Urinary bladder (tissue), 4 donors: ENCODE measurements around the gene SLC9A2. TPM values are rescaled to one million over a fixed set of nuclear protein-coding genes. Genes with fewer than 3 reads are reported as not detected.

ENCODE experiments used
- DNase-seq: peaks from one replicate; pipeline ENCODE4 v3.0.0-alpha.2; 2015; ENCODE audit errors: extremely low spot score
- H3K27ac ChIP-seq: one replicate; pipeline ENCODE4 v1.5.1; 2013; ENCODE audit warnings: low read depth, mild to moderate bottlenecking, moderate library complexity
- H3K36me3 ChIP-seq: one replicate; pipeline ENCODE4 v1.6.1; 2013; ENCODE audit warnings: mild to moderate bottlenecking, moderate library complexity; ENCODE audit not compliant: insufficient read depth
- H3K4me1 ChIP-seq: one replicate; pipeline ENCODE4 v1.6.1; 2013; ENCODE audit warnings: mild to moderate bottlenecking, moderate library complexity; ENCODE audit not compliant: insufficient read depth
- H3K4me3 ChIP-seq: one replicate; pipeline ENCODE4 v1.5.1; 2013; ENCODE audit warnings: low read depth, low read length
- WGBS: extraction: QIAGEN DNeasy Blood & Tissue Kit; methylation state at CpG from one replicate; pipeline ENCODE4 v1.1.7; 2013; 5-methylcytosine and 5-hydroxymethylcytosine counted together
- polyA plus RNA-seq: library from polyadenylated mRNA; stranded (reverse); fragments of 200-250 nt; gene quantifications from one replicate; pipeline ENCODE4 v1.2.3, GENCODE V29; 2013
- total RNA-seq: library from RNA; depleted of rRNA; stranded (reverse); fragments of >200 nt; gene quantifications from one replicate; pipeline ENCODE4 v1.2.3, GENCODE V29; 2014
- donor health status: healthy with polysubstance abuse.
- donor health status: healthy.

Gene SLC9A2
- total and polyA plus RNA-seq, 2 donors, result 0.27 to 4.2 TPM

- DNase-seq, result no peak
- Histone ChIP-seq H3K4me3 (no peak overlapping the region), H3K4me1 (no peaks in the 10 kb centered on the region), H3K27ac (no peak overlapping the region), H3K36me3 (no peaks in the 10 kb centered on the region)
- WGBS, result 82% methylated on average over 7 of the region's 7 CpGs
Observed at GRCh38 chr2:102635317-102635716, 16.0 kb downstream of the SLC9A2 start.

GRCh38 chr2:102636283-102636907 is 17.0 kb downstream of the SLC9A2 start:
- no peak for DNase-seq
- Histone ChIP-seq H3K36me3 (no peaks in the 10 kb centered on the region), H3K4me3 (no peak overlapping the region), H3K27ac (no peak overlapping the region), H3K4me1 (no peaks in the 10 kb centered on the region)
- WGBS, result 68% methylated on average over 5 of the region's 5 CpGs

- no peaks in the 10 kb centered on the region for H3K4me1 ChIP-seq
- H3K4me3 ChIP-seq, result no peak overlapping the region
- 62% methylated on average over 4 of the region's 4 CpGs for WGBS
- no peaks in the 10 kb centered on the region for H3K36me3 ChIP-seq
- DNase-seq, result no peak
- H3K27ac ChIP-seq, result no peak overlapping the region
Observed at GRCh38 chr2:102637358-102637757, 18.0 kb downstream of the SLC9A2 start.

GRCh38 chr2:102639429-102639828 is 20.1 kb downstream of the SLC9A2 start:
- Histone ChIP-seq H3K27ac (no peak overlapping the region), H3K36me3 (no peaks in the 10 kb centered on the region), H3K4me3 (no peak overlapping the region), H3K4me1 (no peaks in the 10 kb centered on the region)
- WGBS, result 81% methylated on average over 2 of the region's 2 CpGs
- DNase-seq, result no peak

GRCh38 chr2:102652126-102652525 is 32.8 kb downstream of the SLC9A2 start:
- H3K27ac ChIP-seq, result no peak overlapping the region
- no peak for DNase-seq
- no peak overlapping the region for H3K4me3 ChIP-seq
- 68% methylated on average over 2 of the region's 2 CpGs for WGBS
- H3K4me1 ChIP-seq, result no peaks in the 10 kb centered on the region
- H3K36me3 ChIP-seq, result no peaks in the 10 kb centered on the region

- H3K36me3 ChIP-seq, result no peaks in the 10 kb centered on the region
- H3K27ac ChIP-seq, result no peak overlapping the region
- 85% methylated on average over 7 of the region's 7 CpGs for WGBS
- no peak overlapping the region for H3K4me3 ChIP-seq
- no peaks in the 10 kb centered on the region for H3K4me1 ChIP-seq
- DNase-seq, result no peak
Observed at GRCh38 chr2:102657770-102658169, 38.4 kb downstream of the SLC9A2 start.

- H3K4me1 ChIP-seq, result no peaks in the 10 kb centered on the region
- WGBS, result 56% methylated on average over 2 of the region's 2 CpGs
- no peaks in the 10 kb centered on the region for H3K36me3 ChIP-seq
- no peak for DNase-seq
- no peak overlapping the region for H3K4me3 ChIP-seq
- no peak overlapping the region for H3K27ac ChIP-seq
Observed at GRCh38 chr2:102660070-102660469, 40.7 kb downstream of the SLC9A2 start.

GRCh38 chr2:102660574-102660973 is 41.2 kb downstream of the SLC9A2 start:
- Histone ChIP-seq H3K4me3 (no peak overlapping the region), H3K27ac (no peak overlapping the region), H3K4me1 (no peaks in the 10 kb centered on the region), H3K36me3 (no peaks in the 10 kb centered on the region)
- WGBS, result 88% methylated on average over 6 of the region's 6 CpGs
- DNase-seq, result no peak

- 58% methylated on average over 5 of the region's 5 CpGs for WGBS
- no peaks in the 10 kb centered on the region for H3K4me1 ChIP-seq
- DNase-seq, result peak; percentile 1
- H3K27ac ChIP-seq, result no peak overlapping the region
- H3K36me3 ChIP-seq, result no peaks in the 10 kb centered on the region
- no peak overlapping the region for H3K4me3 ChIP-seq
Observed at GRCh38 chr2:102661846-102662245, 42.5 kb downstream of the SLC9A2 start.

- WGBS, result 64% methylated on average over 5 of the region's 5 CpGs
Observed at GRCh38 chr2:102662833-102663232, 43.5 kb downstream of the SLC9A2 start.

GRCh38 chr2:102663381-102663780 is 44.0 kb downstream of the SLC9A2 start:
- Histone ChIP-seq H3K36me3 (no peaks in the 10 kb centered on the region), H3K27ac (no peak overlapping the region), H3K4me1 (no peaks in the 10 kb centered on the region), H3K4me3 (no peak overlapping the region)
- WGBS, result 41% methylated on average over 3 of the region's 3 CpGs
- no peak for DNase-seq

More at GRCh38 chr2:102662833-102663232, 43.5 kb downstream of the SLC9A2 start:
- H3K4me3 ChIP-seq, result no peak overlapping the region
- DNase-seq, result no peak
- H3K36me3 ChIP-seq, result no peaks in the 10 kb centered on the region
- H3K4me1 ChIP-seq, result no peaks in the 10 kb centered on the region
- no peak overlapping the region for H3K27ac ChIP-seq

GRCh38 chr2:102664471-102664909 is 45.1 kb downstream of the SLC9A2 start:
- no peaks in the 10 kb centered on the region for H3K4me1 ChIP-seq
- WGBS, result 61% methylated on average over 2 of the region's 2 CpGs
- DNase-seq, result no peak
- no peak overlapping the region for H3K27ac ChIP-seq
- no peak overlapping the region for H3K4me3 ChIP-seq
- no peaks in the 10 kb centered on the region for H3K36me3 ChIP-seq

- 83% methylated on average over 2 of the region's 2 CpGs for WGBS
Observed at GRCh38 chr2:102667072-102667471, 47.7 kb downstream of the SLC9A2 start.

GRCh38 chr2:102668171-102668570 is 48.8 kb downstream of the SLC9A2 start:
- WGBS, result 86% methylated on average over 4 of the region's 4 CpGs
- H3K4me1 ChIP-seq, result no peaks in the 10 kb centered on the region
- no peak for DNase-seq
- H3K4me3 ChIP-seq, result no peak overlapping the region
- no peak overlapping the region for H3K27ac ChIP-seq
- no peaks in the 10 kb centered on the region for H3K36me3 ChIP-seq

More at GRCh38 chr2:102667072-102667471, 47.7 kb downstream of the SLC9A2 start:
- Histone ChIP-seq H3K36me3 (no peaks in the 10 kb centered on the region), H3K27ac (no peak overlapping the region), H3K4me1 (no peaks in the 10 kb centered on the region), H3K4me3 (no peak overlapping the region)
- DNase-seq, result no peak

- no peak overlapping the region for H3K27ac ChIP-seq
- no peak for DNase-seq
- no peak overlapping the region for H3K4me3 ChIP-seq
- H3K36me3 ChIP-seq, result no peaks in the 10 kb centered on the region
- WGBS, result 93% methylated on average over 1 of the region's 1 CpG
- H3K4me1 ChIP-seq, result no peaks in the 10 kb centered on the region
Observed at GRCh38 chr2:102669401-102669800, 50.0 kb downstream of the SLC9A2 start.
